ENCODE results near the gene MYLK2. TPM values are rescaled to one million over a fixed set of nuclear protein-coding genes. Genes with fewer than 3 reads are reported as not detected.

Gene MYLK2
- total RNA-seq, 2 donors from 2014 or later, result 4.9 to 9.3 TPM

DNA sequence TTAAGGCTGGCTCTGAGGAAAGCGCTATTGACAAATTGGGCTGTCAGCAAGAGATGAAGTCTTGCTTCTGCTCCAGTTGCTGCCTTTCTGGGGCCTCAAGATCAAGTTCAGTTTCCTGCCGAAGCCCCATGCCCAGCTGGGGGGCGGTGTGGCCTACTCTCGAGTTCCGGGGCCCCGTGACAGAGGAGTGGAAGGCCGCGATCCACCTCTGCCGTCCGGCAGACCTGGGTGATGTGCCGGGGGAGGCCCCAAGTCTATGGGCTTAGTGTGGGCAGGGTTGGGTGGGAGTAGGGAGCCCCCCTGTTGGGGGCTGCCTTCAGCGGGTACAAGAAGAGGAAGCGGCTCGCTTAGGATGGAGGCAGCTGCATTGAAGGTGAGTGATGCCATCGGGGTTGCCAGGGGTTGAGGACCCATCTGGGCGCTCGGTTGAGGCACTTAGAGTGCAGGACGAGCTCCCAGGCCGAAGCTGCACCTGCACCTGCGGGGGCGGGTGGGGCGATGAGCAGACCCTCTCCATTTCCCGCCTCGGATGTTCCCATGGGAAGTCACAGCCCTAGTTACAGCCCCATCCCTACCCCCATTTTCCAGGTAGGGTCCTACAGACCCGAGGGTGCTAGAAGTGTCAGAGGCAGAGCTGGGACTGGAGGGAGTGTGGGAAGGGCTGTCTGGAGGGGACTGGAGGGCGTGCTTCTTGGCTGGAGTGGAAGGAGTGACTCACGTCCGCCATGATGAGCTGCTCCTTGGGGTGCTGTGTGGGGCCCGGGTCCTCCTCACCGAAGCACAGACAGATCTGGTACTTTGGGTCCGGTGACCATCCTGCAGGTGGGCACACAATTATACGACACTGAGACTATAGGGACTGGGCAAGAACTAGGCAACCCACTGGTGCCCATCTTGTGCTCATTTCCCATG lies 29.2 kb downstream of the MYLK2 start:
- Histone ChIP-seq H3K27me3 (no peaks in the 10 kb centered on the region), H3K27ac (no peak overlapping the region), H3K4me3 (no peak overlapping the region), H3K4me1 (peaks cover 11% of the 10 kb centered on the region), H3K9me3 (no peaks in the 10 kb centered on the region), H3K36me3 (replicated peaks in 1 of 2; ENCODE audit: insufficient read depth in 1 of 2, low read depth in 2 of 2) (no peaks in the 10 kb centered on the region)
- ATAC-seq, result no peak
- intact Hi-C loops (cut with DNase I), result no loop called here
- DNase-seq, result no peak
- WGBS, 2 donors, result 79 to 93% methylated on average over 24 to 30 of the region's 32 CpGs
- TF ChIP-seq, protein P1, sequence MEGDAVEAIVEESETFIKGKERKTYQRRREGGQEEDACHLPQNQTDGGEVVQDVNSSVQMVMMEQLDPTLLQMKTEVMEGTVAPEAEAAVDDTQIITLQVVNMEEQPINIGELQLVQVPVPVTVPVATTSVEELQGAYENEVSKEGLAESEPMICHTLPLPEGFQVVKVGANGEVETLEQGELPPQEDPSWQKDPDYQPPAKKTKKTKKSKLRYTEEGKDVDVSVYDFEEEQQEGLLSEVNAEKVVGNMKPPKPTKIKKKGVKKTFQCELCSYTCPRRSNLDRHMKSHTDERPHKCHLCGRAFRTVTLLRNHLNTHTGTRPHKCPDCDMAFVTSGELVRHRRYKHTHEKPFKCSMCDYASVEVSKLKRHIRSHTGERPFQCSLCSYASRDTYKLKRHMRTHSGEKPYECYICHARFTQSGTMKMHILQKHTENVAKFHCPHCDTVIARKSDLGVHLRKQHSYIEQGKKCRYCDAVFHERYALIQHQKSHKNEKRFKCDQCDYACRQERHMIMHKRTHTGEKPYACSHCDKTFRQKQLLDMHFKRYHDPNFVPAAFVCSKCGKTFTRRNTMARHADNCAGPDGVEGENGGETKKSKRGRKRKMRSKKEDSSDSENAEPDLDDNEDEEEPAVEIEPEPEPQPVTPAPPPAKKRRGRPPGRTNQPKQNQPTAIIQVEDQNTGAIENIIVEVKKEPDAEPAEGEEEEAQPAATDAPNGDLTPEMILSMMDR (IDR thresholded peaks at IDR 0.05), result no peak
- no peak for TF ChIP-seq POLR2A (IDR thresholded peaks at IDR 0.05)

DNA sequence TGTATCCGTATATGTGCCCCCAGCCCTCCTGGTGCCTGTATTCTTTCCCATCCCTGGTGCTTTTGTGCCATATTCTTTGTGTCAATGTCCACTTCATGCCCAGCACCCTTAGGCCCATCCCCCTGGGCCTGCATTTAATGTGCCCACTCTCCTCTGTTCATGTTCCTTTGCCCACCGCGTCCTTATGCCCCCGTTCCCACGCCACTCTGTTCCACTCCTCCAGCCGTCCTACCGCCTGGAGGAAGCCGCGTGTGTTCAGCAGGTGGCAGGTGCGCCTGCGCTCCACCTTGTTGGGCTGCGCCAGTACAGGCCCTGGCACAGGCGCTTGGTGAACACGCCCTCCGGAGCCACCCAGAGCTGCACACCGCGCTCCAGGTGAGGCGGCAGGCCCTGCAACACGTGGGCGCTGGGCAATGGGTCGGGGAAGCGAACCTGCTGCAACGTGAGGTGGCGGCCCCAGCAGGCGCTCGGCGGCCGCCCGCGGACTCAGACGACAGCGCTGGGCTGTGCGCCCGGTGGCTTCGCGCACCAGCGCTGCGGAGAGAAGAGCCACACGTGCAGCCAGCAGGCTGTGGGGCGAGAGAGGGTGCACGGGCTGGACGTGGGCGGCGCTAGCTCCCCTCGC lies 30.3 kb downstream of the MYLK2 start:
- Histone ChIP-seq H3K27me3 (no peaks in the 10 kb centered on the region), H3K4me1 (peaks cover 11% of the 10 kb centered on the region), H3K9me3 (no peaks in the 10 kb centered on the region), H3K4me3 (no peak overlapping the region), H3K27ac (no peak overlapping the region), H3K36me3 (replicated peaks in 1 of 2; ENCODE audit: insufficient read depth in 1 of 2, low read depth in 2 of 2) (no peaks in the 10 kb centered on the region)
- 16 to 23% methylated on average over 14 to 30 of the region's 45 CpGs for WGBS, 2 donors
- TF ChIP-seq, protein P1 (IDR thresholded peaks at IDR 0.05), result peak in 1 of 7 experiments; percentile 4
- TF ChIP-seq POLR2A (IDR thresholded peaks at IDR 0.05), result no peak
- intact Hi-C loops (cut with DNase I), result no loop called here
- ATAC-seq, result peak; percentile 83
- peak; percentile 64 to 89 (median 83) for DNase-seq

DNA sequence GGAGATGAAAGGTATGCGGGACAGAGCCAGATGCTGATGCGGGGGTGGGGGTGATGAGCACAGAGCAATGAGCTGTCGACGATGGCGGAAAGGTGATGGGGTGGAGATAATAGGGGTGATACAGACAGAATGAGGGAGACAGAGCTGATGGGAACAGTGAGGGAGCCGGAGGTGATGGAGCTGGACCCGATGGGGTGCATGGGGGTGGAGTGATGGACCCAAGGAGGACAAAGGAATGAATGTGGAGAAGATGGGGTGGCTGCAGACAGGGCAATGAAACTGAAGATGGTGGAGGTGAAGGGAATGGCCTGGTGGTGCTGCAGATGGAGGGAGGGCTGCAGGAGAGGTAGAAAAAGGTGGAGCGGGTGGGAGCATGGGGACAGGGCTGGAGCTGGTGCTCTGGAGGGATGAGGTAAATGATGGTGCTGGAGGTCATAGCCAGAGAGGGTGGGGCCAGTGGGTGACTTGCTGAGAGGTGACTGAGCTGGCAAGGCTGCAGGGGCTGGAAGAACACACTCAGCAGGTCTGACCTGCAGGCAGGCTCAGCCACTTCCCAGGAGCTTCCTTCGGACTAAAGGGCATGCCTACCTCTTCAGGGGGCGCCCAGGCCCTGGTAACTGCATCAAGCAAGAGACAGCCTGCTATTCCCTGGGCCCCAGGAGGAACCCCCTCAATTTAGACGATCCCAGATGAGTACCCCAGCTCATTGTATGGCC lies 32.2 kb downstream of the MYLK2 start:
- no peak for DNase-seq
- H3K4me3 ChIP-seq, result no peak overlapping the region
- peaks cover 11% of the 10 kb centered on the region for H3K4me1 ChIP-seq
- H3K9me3 ChIP-seq, result no peaks in the 10 kb centered on the region
- H3K27me3 ChIP-seq, result no peaks in the 10 kb centered on the region
- WGBS, 2 donors, result 67 to 70% methylated on average over 11 of the region's 11 CpGs
- H3K36me3 ChIP-seq (replicated peaks in 1 of 2; ENCODE audit: insufficient read depth in 1 of 2, low read depth in 2 of 2), result no peaks in the 10 kb centered on the region
- ATAC-seq, result no peak
- intact Hi-C loops (cut with DNase I), result loop anchor here (10.0 kb wide), 1 partner anchor 183 kb away; no protein-coding TSS in a partner anchor
- no peak overlapping the region for H3K27ac ChIP-seq
- TF ChIP-seq, protein P1 (IDR thresholded peaks at IDR 0.05), result no peak
- no peak for TF ChIP-seq POLR2A (IDR thresholded peaks at IDR 0.05)

DNA sequence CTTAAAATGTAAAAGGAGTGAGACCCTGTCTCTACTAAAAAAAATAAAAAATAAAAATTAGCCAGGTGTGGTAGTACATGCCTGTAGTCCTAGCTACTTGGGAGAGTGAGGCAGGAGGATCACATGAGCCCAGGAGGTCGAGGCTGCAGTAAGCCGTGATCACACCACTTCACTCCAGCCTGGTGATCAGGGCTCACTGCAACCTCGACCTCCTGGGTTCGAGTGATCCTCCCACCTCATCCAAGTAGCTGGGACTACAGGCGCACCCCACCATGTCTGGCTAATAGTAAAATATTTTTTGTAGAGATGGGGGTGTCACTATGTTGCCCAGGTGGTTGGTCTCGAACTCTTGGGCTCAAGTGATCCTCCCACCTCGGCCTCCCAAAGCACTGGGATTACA lies 34.3 kb downstream of the MYLK2 start:
- ATAC-seq, result no peak
- no peak overlapping the region for H3K4me3 ChIP-seq
- no peaks in the 10 kb centered on the region for H3K27me3 ChIP-seq
- TF ChIP-seq, protein P1 (IDR thresholded peaks at IDR 0.05), result no peak
- TF ChIP-seq POLR2A (IDR thresholded peaks at IDR 0.05), result no peak
- no peaks in the 10 kb centered on the region for H3K36me3 ChIP-seq (replicated peaks in 1 of 2; ENCODE audit: insufficient read depth in 1 of 2, low read depth in 2 of 2)
- no peak for DNase-seq
- WGBS, 2 donors, result 53 to 59% methylated on average over 4 to 7 of the region's 7 CpGs
- H3K27ac ChIP-seq, result no peak overlapping the region
- H3K4me1 ChIP-seq, result peaks cover 11% of the 10 kb centered on the region
- no peaks in the 10 kb centered on the region for H3K9me3 ChIP-seq
- intact Hi-C loops (cut with DNase I), result loop anchor here (10.0 kb wide), 1 partner anchor 181 kb away; no protein-coding TSS in a partner anchor

Measured in body of pancreas (tissue), 4 donors.